ENCODE measurements around the gene EBF4.

DNA sequence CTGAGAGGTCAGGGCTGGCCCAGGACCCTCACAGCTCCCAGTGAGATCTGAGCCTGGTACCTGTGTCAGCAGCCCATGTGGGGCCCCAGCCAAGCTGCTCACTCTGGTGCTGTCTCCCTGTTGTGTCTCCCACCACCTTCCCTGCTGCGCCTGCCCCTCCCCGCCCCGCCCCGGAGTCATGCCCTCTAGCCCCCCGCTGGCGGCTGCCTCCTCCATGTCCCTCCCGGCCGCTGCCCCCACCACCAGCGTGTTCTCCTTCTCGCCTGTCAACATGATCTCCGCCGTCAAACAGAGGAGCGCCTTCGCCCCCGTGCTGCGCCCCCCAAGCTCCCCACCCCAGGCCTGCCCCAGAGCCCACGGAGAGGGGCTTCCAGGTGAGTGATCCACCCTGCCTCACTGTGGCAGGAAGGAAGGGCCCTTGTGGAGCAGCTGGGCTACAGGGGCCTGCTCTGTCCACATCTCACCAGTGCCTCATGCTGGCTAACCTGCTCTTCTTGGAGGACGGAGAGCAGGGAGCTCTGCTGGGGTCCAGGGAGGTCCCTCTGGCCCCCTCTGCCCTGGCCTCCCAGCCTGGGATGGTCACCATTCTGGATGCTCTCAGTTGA lies 63.0 kb downstream of the EBF4 start:
- TF ChIP-seq, protein P1, sequence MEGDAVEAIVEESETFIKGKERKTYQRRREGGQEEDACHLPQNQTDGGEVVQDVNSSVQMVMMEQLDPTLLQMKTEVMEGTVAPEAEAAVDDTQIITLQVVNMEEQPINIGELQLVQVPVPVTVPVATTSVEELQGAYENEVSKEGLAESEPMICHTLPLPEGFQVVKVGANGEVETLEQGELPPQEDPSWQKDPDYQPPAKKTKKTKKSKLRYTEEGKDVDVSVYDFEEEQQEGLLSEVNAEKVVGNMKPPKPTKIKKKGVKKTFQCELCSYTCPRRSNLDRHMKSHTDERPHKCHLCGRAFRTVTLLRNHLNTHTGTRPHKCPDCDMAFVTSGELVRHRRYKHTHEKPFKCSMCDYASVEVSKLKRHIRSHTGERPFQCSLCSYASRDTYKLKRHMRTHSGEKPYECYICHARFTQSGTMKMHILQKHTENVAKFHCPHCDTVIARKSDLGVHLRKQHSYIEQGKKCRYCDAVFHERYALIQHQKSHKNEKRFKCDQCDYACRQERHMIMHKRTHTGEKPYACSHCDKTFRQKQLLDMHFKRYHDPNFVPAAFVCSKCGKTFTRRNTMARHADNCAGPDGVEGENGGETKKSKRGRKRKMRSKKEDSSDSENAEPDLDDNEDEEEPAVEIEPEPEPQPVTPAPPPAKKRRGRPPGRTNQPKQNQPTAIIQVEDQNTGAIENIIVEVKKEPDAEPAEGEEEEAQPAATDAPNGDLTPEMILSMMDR (IDR thresholded peaks at IDR 0.05; ENCODE audit: poor library complexity, severe bottlenecking), result no peak
- TF ChIP-seq SMC3 (conservative IDR thresholded peaks at IDR 0.05; ENCODE audit: poor library complexity) (no peak), MXI1 (conservative IDR thresholded peaks at IDR 0.05; ENCODE audit: poor library complexity, severe bottlenecking) (no peak), EZH2 (IDR thresholded peaks at IDR 0.05; ENCODE audit: borderline replicate concordance, insufficient read depth, low read length, poor library complexity, severe bottlenecking) (no peak), EP300 (conservative IDR thresholded peaks at IDR 0.05; ENCODE audit: poor library complexity, severe bottlenecking) (no peak)
- TF ChIP-seq, protein P2, sequence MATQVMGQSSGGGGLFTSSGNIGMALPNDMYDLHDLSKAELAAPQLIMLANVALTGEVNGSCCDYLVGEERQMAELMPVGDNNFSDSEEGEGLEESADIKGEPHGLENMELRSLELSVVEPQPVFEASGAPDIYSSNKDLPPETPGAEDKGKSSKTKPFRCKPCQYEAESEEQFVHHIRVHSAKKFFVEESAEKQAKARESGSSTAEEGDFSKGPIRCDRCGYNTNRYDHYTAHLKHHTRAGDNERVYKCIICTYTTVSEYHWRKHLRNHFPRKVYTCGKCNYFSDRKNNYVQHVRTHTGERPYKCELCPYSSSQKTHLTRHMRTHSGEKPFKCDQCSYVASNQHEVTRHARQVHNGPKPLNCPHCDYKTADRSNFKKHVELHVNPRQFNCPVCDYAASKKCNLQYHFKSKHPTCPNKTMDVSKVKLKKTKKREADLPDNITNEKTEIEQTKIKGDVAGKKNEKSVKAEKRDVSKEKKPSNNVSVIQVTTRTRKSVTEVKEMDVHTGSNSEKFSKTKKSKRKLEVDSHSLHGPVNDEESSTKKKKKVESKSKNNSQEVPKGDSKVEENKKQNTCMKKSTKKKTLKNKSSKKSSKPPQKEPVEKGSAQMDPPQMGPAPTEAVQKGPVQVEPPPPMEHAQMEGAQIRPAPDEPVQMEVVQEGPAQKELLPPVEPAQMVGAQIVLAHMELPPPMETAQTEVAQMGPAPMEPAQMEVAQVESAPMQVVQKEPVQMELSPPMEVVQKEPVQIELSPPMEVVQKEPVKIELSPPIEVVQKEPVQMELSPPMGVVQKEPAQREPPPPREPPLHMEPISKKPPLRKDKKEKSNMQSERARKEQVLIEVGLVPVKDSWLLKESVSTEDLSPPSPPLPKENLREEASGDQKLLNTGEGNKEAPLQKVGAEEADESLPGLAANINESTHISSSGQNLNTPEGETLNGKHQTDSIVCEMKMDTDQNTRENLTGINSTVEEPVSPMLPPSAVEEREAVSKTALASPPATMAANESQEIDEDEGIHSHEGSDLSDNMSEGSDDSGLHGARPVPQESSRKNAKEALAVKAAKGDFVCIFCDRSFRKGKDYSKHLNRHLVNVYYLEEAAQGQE (IDR thresholded peaks at IDR 0.05; ENCODE audit: borderline replicate concordance), result no peak

All from neural cell (in vitro differentiated cells).